H1 (cell line): ENCODE data around the gene SRCIN1. TPM values are rescaled to one million over a fixed set of nuclear protein-coding genes. Genes with fewer than 3 reads are reported as not detected.

Source experiments
- CBX5 ChIP-seq: fragments of 300-800, 300-1000 bp; sonication (generic); IDR thresholded peaks from 2 replicates; pipeline ENCODE4 v1.7.1; 2016; ENCODE audit warnings: antibody characterized with exemption, low read length, low read depth
- polyA plus RNA-seq, 7 experiments: library from polyadenylated mRNA; depleted of rRNA in 3 of 7; stranded (reverse) in 5 of 7; unstranded in 2 of 7; fragments of >200 nt in 5 of 7; fragments of 200-250 nt in 2 of 7; gene quantifications; 1 replicate in 5 of 7; 2 replicates in 1 of 7; 4 replicates in 1 of 7; pipeline versions ENCODE4 v1.2.1 to v1.2.3, GENCODE V29; 2011 to 2013; ENCODE audit warnings: missing spikeins in 2 of 7, mixed read lengths in 2 of 7
- total RNA-seq: library from RNA; stranded (reverse); fragmentation: NEBNext Ultra II Directional; extraction: Animal tissue kit (Norgen Biotek cat#: 25700); gene quantifications from 2 replicates; pipeline ENCODE4 v1.2.1, GENCODE V29; 2021
- TF ChIP-seq, protein P1 (sequence below): IDR thresholded peaks from 2 replicates; pipeline ENCODE4 v1.6.1; 2011; ENCODE audit warnings: low read depth, mild to moderate bottlenecking, low read length; ENCODE audit not compliant: insufficient read depth

SRCIN1 gene
- total and polyA plus RNA-seq, 2 of the 8 experiments (the other 6 are each of a cell fraction or from before 2014, with no cell fraction given): 2.8 to 3.8 TPM

DNA sequence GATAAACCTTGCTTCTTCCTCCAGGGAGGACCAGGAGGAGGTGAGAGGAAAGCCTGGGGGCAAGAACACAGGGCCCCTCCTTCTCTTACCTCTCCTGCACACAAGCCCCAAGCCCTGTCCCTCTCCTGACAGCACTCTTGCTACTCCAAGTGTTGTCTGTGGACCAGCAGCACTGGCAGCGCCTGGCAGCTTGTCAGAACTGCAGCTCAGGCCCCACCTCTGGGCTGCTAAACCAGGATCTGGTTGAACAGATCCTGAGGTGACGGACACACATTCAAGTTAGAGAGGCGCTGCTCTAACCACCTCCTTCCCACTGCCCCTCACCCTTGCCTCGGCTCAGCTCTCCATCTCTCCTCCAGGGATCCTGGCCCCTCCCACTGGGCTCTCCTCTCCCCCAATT is 56.5 kb downstream of the SRCIN1 start (continued):
- TF ChIP-seq, protein P1, sequence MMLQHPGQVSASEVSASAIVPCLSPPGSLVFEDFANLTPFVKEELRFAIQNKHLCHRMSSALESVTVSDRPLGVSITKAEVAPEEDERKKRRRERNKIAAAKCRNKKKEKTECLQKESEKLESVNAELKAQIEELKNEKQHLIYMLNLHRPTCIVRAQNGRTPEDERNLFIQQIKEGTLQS: no peak
- no peak for TF ChIP-seq CBX5
